Stimulated activated CD4-positive, alpha-beta T cell treated with anti-CD3 and anti-CD28 coated beads, Interleukin-4, amount 100 ng/mL, for 1 hour (primary cell): ENCODE measurements around the gene ENKD1.
A peak's percentile ranks its signal among the peaks of the same experiment; 100 is the strongest.

Experiments used
- DNase-seq: peaks from one replicate; pipeline ENCODE4 v3.0.0-alpha.2; 2020

ENKD1 gene

GRCh38 chr16:67662653-67663010, 3.9 kb downstream of the ENKD1 start:
- DNase-seq, result no peak

GRCh38 chr16:67661886-67662652, 4.5 kb downstream of the ENKD1 start:
- DNase-seq, result no peak

DNA sequence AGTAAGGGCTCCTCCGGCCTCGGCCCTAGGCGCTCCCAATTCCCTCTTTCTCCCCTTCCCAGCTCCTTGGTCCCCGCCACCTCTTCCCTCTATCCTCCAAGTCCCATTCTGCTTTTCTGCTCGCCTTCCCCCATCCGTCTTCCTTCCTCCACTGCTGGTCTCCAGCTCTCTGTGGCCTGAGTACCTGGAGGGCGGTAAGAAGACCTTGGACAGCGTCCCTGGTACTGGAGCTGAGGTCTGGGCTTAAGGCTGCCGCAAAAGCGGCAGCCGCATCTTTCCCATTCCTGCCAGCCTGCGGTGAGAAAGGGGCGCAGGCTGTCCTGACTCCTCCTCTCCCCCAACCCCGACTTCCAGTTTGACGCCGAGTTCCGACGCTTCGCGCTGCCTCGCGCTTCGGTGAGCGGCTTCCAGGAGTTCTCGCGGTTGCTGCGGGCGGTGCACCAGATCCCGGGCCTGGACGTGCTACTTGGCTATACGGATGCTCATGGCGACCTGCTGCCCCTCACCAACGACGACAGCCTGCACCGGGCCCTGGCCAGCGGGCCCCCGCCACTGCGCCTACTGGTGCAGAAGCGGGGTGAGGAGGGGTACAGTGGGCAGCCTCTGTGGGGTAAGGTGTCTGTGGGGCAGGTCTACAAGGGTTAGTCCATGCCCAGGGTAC, 5.3 kb downstream of the ENKD1 start:
- no peak for DNase-seq

GRCh38 chr16:67660564-67661028, 6.0 kb downstream of the ENKD1 start, which contains the start of gene PARD6A:
Gene PARD6A (plus strand): TSS chr16:67660960. CDS start chr16:67661039, 79 bp downstream.
- peak; percentile 92 for DNase-seq

DNA sequence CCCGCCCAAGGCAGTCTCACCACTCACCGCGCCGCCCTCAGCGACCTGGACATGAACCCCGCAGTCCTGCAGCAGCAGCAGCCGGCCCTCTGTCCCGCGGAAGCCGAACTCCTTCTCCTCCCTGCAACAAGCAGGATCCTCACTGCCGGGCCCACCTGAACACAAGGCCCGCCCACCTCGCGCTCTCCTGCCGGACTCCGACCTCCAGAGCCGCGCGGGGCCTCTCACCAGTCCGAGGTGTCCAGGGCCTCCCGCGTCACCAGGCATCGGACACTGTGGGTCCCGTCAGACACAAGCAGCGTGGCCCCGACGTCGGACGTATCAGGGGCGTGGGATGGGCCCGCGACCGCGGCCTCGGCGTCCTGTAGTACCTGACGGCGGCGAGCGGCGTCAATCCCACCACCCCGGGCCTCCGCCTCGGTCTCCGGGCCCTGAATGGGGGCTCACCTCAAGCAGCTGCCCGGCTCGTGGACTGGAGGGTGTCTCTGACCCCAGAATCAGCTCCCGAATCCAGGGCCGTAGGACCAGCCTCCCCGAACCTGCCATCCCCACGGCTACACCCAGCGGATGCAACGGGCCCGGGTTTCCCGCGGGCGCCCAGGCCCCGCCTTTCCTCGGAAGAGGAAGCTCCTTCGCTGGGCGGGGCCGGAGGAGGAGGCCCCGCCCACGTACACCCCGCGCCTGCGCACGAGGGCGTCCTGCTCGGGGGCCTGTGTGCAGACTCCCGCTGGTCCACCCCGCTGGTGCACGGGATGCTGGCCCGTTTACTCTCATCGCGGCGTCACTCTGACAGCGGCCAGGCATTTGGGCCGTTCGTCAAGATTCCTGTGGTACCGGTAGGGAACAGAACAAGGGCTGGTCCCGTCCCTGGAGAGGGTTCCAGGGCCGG, 6.6 kb downstream of the ENKD1 start, which contains the start of gene ACD:
Gene ACD (minus strand): TSS at position 586 of the 889 bp plus-strand sequence. CDS start 40 bp downstream, at position 546.
- DNase-seq, result peak; percentile 95

- DNase-seq, result no peak
Measured at GRCh38 chr16:67658849-67659674, 7.5 kb downstream of the ENKD1 start.

DNA sequence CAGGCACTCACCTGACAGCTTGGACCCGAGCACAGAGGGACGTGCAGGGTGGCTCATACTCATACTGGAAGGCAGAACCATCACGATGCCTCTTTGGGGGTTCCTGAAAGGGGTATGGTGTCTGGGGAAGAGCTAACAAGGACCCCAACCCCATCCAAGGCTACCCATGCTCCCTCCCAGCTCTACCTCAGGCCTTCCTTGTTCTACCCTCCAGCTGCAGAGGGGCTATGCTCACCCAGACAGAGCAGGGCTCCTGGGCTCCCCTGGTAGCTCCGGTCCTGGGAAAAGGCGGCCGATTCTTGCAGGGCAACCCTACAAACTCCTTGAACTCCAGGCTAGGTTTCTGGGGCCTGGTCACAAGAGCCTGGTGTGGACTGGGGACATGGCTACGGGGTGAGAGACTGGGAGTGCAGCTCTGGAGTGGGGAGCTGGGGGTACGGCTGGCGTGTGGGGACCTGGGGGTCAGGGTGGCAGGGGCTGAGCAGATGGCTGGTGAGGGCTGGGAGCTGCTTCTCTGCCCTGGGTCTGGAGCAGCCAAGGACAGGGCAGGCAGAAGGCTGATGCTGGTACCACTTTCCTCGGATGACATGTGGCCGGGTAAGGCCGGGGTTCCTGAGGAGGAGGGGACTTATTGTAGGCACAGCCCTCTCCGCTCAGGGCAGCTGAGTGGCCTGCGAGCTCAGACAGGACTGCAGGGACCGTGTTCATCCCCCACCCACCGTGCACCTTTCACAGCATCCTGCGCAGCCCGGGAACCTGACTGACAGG, 8.6 kb downstream of the ENKD1 start:
- no peak for DNase-seq

DNA sequence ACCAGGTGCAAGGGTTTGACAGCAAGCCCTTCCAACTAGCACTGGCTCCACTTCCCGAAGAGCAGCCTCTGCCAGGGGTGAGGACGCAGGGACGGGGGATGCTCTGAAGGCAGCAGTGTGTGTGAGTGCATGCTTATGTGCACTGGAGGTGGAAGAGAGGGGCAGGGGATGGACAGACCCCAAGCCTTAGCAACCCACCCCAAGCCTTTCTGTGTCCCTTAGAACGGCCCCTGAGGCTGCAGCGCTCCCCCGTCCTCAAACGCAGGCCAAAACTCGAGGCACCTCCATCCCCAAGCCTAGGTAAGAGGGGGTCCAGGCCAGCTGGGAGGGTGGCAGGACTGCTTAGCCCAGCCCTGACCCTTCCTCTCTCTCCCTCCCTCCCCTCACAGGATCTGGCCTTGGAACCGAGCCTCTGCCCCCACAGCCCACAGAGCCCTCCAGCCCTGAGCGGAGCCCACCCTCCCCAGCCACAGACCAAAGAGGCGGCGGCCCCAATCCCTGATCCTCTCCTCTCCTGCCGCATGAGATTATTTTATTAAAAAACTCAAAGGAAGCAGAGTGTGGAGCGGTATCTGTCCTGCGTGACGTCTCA, 9.4 kb downstream of the ENKD1 start:
- no peak for DNase-seq

GRCh38 chr16:67656344-67657016, 10.1 kb downstream of the ENKD1 start:
- no peak for DNase-seq

DNA sequence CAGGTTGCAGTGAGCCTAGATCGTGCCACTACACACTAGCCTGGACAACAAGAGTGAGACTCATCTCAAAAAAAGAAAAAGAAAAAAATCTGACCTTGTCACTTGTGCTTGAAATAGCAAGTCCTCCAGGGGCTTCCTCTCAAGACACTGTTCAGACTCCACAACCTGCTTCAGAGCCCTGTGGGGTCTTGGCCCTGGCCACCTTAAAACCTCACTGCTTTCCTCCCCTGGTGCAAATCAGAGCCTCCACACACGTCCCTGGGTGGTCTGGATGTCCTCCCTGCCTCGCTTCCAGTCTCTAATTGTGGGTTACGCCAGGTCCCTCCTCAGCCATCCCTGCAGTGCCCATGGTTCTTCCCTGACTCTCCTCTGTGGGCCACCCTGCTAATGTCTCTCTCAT, 11.2 kb downstream of the ENKD1 start:
- no peak for DNase-seq

DNA sequence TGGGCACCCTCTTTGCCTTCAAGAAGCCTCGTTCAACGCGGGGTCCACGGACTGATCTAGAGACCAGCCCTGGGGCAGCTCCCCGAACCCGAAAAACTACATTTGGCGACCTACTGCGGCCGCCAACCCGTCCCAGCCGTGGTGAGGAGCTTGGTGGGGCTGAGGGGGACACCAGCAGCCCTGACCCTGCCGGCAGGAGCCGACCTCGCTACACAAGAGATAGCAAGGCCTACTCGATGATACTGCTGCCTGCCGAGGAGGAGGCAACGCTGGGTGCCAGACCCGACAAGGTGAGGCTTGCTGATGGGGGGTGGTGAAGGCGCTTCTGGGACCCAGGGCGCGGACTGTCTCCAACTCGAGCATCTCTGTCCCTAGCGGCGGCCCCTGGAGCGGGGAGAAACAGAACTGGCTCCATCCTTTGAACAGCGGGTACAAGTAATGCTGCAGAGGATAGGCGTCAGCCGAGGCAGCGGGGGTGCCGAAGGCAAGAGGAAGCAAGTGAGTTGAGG, 12.1 kb downstream of the ENKD1 start:
- DNase-seq, result no peak

GRCh38 chr16:67653789-67654402, 12.7 kb downstream of the ENKD1 start:
- no peak for DNase-seq

DNA sequence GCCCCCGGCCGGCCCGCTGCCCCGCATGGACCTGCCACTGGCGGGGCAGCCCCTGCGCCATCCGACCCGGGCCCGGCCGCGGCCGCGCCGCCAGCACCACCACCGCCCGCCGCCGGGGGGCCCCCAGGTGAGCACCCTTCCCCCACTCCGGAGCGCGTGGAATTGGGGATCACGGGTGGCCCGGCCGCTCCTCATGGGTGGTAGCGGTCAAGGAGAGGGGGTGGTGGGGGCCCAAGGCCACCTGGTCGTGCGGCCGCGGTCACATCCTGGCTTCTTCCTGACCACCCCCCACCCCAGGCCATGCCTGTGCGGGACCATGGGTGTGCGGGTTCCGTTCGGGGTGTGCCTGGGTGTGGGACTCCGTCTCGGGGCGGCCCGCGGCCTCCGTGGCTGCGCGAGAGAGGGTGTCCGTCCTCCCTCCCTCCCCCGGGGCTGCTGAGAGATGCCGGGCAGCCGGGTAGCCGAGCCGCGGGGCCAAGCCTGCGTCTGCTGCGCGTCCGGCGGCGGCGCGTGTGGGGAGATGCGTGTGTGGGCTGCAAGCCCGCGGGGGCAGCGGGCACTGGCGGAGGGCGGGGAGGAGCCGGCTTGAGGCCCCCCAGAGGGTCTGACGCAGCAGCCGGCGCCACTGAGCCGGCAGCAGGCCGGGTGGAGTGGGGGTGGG, 13.3 kb downstream of the ENKD1 start:
- no peak for DNase-seq

GRCh38 chr16:67652578-67653127, 13.9 kb downstream of the ENKD1 start:
- no peak for DNase-seq

GRCh38 chr16:67651847-67652246, 14.7 kb downstream of the ENKD1 start:
- no peak for DNase-seq

DNA sequence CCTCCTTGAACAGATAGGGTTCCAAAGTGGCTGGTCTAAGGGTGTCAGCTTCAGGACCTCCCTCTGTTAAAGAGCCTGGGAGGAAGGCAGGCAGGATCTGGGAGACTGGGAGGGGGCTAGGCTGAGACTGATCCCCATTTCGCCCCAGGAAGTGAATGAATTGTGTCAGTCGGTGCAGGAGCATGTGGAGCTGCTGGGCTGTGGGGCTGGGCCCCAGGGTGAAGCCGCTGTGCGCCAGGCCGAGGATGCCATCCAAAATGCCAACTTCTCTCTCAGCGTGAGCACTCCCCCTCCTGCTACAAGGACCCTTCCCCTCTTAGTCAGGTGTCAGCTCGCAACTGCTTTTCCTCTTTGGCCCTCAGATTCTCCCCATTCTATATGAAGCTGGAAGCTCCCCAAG, 15.5 kb downstream of the ENKD1 start:
- DNase-seq, result no peak

DNA sequence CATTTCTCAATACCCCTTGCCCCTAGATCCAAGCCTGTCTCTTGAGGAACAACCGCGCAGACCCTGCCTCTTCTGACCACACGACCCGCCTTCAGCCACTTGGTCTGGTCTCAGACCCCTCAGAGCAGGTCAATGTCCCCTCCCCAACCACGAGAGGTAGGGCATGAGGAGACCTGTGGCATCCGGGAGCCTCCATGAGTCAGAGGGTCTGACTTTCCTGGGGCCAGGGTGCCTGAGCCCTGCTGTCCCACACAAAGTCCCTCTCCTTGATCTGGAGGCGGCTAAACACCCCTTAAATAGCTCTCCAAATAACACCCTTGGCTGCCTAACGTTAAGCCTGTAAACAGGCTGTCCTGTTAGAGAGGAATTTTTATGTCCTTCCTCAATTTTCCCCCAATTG, 16.5 kb downstream of the ENKD1 start:
- no peak for DNase-seq

DNA sequence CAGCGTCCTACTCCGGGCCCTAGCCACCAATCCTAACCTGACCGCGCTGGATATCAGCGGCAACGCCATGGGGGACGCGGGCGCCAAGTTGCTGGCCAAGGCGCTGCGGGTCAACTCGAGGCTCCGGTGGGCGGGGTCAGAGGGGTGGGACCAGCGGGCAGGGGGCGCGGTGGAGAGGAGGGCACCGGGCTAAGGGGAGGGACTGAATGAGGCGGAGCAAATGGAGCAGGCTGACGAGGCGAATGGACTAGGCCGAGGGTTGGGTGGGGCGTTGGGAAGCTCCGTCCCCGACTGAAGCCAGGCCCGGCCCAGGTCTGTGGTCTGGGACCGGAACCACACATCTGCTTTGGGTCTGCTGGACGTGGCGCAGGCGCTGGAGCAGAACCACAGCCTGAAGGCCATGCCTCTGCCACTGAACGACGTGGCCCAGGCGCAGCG, 17.0 kb downstream of the ENKD1 start:
- DNase-seq, result no peak
